ENCODE data around the gene FLOT1. TPM values are rescaled to one million over a fixed set of nuclear protein-coding genes. Genes with fewer than 3 reads are reported as not detected.
A peak's percentile ranks its signal among the peaks of the same experiment; 100 is the strongest.

The FLOT1 gene
- total RNA-seq, 2 experiments from 2014 or later: 31.6 TPM

DNA sequence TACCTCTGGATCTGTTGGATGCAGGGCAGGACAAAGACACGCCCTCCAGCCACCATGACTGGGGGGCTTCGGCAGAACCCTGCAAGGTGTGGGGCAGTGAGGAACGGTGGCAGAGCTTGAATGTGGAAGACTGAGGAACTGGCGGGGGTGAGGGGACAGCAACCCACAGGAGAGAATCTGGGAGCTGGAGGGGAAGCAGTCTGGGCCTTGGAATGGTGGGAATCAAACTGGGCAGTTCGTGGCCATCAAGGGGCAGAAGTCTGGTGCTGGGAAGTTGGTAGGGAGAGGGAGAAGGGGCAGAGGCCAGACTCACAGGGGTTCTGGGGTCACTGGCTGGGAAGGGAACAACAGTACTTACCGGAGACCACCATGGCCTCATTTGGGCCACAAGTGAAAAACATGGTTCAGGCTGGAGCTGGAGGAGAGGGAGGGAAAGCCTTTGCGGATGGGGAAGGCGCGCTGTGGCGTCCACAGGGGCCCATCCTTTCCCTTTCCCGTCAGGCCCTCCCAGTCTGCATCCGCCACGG lies 635 bp downstream of the FLOT1 start:
- Histone ChIP-seq H3K9me3 (ENCODE audit: control insufficient read depth in 1 of 2, insufficient read depth in 1 of 2, low read length in 2 of 2) (no peaks in the 10 kb centered on the region), H3K4me1 (ENCODE audit: insufficient read depth, low read length) (peaks cover 72% of the 10 kb centered on the region), H3K27me3 (ENCODE audit: control insufficient read depth in 1 of 2, insufficient read depth in 2 of 2, low read length in 2 of 2) (no peaks in the 10 kb centered on the region), H3K27ac (ENCODE audit: low read depth in 1 of 2, low read length in 2 of 2) (peak overlapping the region in 1 of 2 donors; percentile 76), H3K4me3 (ENCODE audit: low read length) (peak overlapping the region; percentile 85), H3K36me3 (ENCODE audit: insufficient read depth, low read length) (peaks cover 25% of the 10 kb centered on the region)
- TF ChIP-seq, protein P1, sequence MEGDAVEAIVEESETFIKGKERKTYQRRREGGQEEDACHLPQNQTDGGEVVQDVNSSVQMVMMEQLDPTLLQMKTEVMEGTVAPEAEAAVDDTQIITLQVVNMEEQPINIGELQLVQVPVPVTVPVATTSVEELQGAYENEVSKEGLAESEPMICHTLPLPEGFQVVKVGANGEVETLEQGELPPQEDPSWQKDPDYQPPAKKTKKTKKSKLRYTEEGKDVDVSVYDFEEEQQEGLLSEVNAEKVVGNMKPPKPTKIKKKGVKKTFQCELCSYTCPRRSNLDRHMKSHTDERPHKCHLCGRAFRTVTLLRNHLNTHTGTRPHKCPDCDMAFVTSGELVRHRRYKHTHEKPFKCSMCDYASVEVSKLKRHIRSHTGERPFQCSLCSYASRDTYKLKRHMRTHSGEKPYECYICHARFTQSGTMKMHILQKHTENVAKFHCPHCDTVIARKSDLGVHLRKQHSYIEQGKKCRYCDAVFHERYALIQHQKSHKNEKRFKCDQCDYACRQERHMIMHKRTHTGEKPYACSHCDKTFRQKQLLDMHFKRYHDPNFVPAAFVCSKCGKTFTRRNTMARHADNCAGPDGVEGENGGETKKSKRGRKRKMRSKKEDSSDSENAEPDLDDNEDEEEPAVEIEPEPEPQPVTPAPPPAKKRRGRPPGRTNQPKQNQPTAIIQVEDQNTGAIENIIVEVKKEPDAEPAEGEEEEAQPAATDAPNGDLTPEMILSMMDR (IDR thresholded peaks at IDR 0.05): no peak
- Mint-ChIP-seq H3K4me3 (peak overlapping the region; percentile 88), H3K9me3 (no peaks in the 10 kb centered on the region), H3K27ac (peak overlapping the region; percentile 87), H3K27me3 (no peaks in the 10 kb centered on the region), H3K36me3 (ENCODE audit: low read depth) (peaks cover 42% of the 10 kb centered on the region), H3K4me1 (ENCODE audit: low read depth) (peaks cover 64% of the 10 kb centered on the region)
- ATAC-seq (ENCODE audit: poor library complexity): no peak
- no peak for DNase-seq
- CTCF ChIA-PET: interaction anchor here (2.3 to 2.5 kb wide), 2 partner anchors 11 to 63 kb away, joined by 7 to 8 read pairs; no protein-coding TSS in a partner anchor
- POLR2A ChIA-PET: interaction anchor here (0.9 to 1.8 kb wide), 8 partner anchors 11 to 248 kb away, joined by 3 to 6 read pairs (median 3); partner anchors contain the start of genes MRPS18B and PPP1R10
- intact Hi-C loops (cut with DNase I, micrococcal nuclease): loop anchor here (5.0 to 10.0 kb wide), 3 partner anchors 85 to 345 kb away; no protein-coding TSS in a partner anchor

DNA sequence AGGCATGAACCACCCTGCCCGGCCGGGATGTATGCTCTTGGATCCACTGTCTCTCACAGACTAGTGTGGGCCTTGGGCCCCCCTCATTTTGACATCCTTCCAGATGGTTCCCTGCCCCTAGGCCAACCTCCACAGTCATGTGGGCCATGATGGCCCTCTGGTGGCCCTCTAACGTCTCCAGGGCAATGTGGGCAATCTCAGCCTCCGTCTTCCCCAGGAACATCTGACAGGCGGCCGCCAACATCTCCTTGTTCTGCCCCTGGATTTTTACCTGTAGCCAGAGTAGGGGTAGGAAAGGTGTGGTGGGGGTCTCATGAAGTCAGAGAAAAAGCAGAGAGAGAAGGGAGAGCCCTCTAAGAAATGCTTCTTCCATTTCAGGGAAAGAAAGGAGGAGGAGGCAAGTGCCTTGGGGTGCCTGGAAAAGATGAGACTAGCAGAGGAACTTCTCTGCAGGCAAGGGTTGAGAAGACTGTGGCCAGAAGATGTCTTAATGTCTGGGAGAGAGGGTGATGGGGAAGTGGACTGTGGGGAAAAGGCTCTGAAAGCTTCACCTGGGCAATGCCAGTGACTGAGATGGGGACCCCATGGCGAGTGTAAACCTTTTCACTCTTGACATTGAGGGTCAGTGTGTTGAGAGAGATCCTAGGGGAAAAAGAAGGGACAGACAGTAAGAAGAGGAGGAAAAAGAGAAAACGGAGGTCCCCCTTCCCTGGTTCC lies 1.3 kb downstream of the FLOT1 start:
- Histone ChIP-seq H3K36me3 (ENCODE audit: insufficient read depth, low read length) (peaks cover 25% of the 10 kb centered on the region), H3K4me3 (ENCODE audit: low read length) (peak overlapping the region; percentile 85), H3K9me3 (ENCODE audit: control insufficient read depth in 1 of 2, insufficient read depth in 1 of 2, low read length in 2 of 2) (no peaks in the 10 kb centered on the region), H3K27ac (ENCODE audit: low read depth in 1 of 2, low read length in 2 of 2) (peak overlapping the region in 1 of 2 donors; percentile 9), H3K27me3 (ENCODE audit: control insufficient read depth in 1 of 2, insufficient read depth in 2 of 2, low read length in 2 of 2) (no peaks in the 10 kb centered on the region), H3K4me1 (ENCODE audit: insufficient read depth, low read length) (peaks cover 79% of the 10 kb centered on the region)
- ChIA-PET POLR2A (interaction anchor here (0.9 to 1.2 kb wide), 4 partner anchors 11 to 247 kb away, joined by 3 to 4 read pairs (median 4); no protein-coding TSS in a partner anchor), CTCF (interaction anchor here (2.1 to 2.5 kb wide), 3 partner anchors 10 to 62 kb away, joined by 7 to 14 read pairs (median 8); no protein-coding TSS in a partner anchor)
- peaks cover 69% of the 10 kb centered on the region for H3K4me1 Mint-ChIP-seq (ENCODE audit: low read depth)
- H3K27ac Mint-ChIP-seq: peak overlapping the region; percentile 87
- H3K9me3 Mint-ChIP-seq: no peaks in the 10 kb centered on the region
- DNase-seq (no peak), ATAC-seq (ENCODE audit: poor library complexity) (no peak)
- intact Hi-C loops (cut with DNase I, micrococcal nuclease): loop anchor here (5.0 to 10.0 kb wide), 3 partner anchors 86 to 346 kb away; no protein-coding TSS in a partner anchor
- H3K36me3 Mint-ChIP-seq (ENCODE audit: low read depth): peaks cover 45% of the 10 kb centered on the region
- no peaks in the 10 kb centered on the region for H3K27me3 Mint-ChIP-seq
- H3K4me3 Mint-ChIP-seq: peak overlapping the region; percentile 88
- TF ChIP-seq, protein P1 (IDR thresholded peaks at IDR 0.05): no peak

DNA sequence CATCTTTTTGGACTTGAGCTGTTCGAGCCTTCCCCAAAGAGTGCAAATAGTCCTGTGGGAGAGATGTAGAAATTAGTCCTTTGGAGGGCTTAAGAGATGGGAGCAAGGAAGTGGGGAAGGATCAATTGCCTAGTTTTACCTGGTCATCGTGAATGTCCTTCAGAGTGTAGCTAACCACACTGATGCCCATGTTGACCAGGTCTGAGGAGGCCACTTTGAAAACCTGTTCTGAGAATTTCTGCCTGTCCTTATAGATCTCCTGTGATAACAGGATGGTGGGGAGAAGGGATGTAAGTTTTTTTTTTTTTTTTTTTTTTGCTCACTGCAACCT lies 2.0 kb downstream of the FLOT1 start:
- intact Hi-C loops (cut with DNase I, micrococcal nuclease): loop anchor here (5.0 to 10.0 kb wide), 3 partner anchors 87 to 347 kb away; no protein-coding TSS in a partner anchor
- H3K4me1 ChIP-seq (ENCODE audit: insufficient read depth, low read length): peaks cover 86% of the 10 kb centered on the region
- ChIA-PET CTCF (interaction anchor here (0.7 to 2.1 kb wide), 3 partner anchors 10 to 65 kb away, joined by 3 to 14 read pairs (median 3); no protein-coding TSS in a partner anchor), POLR2A (interaction anchor here (0.7 to 1.0 kb wide), 3 partner anchors 13 to 74 kb away, joined by 3 to 4 read pairs (median 3); partner anchors contain the start of gene DHX16)
- Mint-ChIP-seq H3K4me1 (ENCODE audit: low read depth) (peaks cover 76% of the 10 kb centered on the region), H3K27me3 (no peaks in the 10 kb centered on the region), H3K27ac (peak overlapping the region; percentile 59), H3K36me3 (ENCODE audit: low read depth) (peaks cover 52% of the 10 kb centered on the region), H3K4me3 (peak overlapping the region; percentile 52), H3K9me3 (no peaks in the 10 kb centered on the region)
- no peak overlapping the region for H3K27ac ChIP-seq (ENCODE audit: low read depth in 1 of 2, low read length in 2 of 2)
- no peaks in the 10 kb centered on the region for H3K9me3 ChIP-seq (ENCODE audit: control insufficient read depth in 1 of 2, insufficient read depth in 1 of 2, low read length in 2 of 2)
- H3K4me3 ChIP-seq (ENCODE audit: low read length): no peak overlapping the region
- DNase-seq (no peak), ATAC-seq (ENCODE audit: poor library complexity) (no peak)
- peaks cover 31% of the 10 kb centered on the region for H3K36me3 ChIP-seq (ENCODE audit: insufficient read depth, low read length)
- H3K27me3 ChIP-seq (ENCODE audit: control insufficient read depth in 1 of 2, insufficient read depth in 2 of 2, low read length in 2 of 2): no peaks in the 10 kb centered on the region
- TF ChIP-seq, protein P1 (IDR thresholded peaks at IDR 0.05): no peak

All from CD4-positive, alpha-beta T cell (primary cell).